ENCODE results near the gene ZNF175. TPM values are rescaled to one million over a fixed set of nuclear protein-coding genes. Genes with fewer than 3 reads are reported as not detected.

Gene ZNF175
- total and polyA plus RNA-seq, 9 of the 15 experiments (the other 6 are each of a cell fraction or from before 2014, with no cell fraction given): 3.7 to 37.9 (median 14.0) TPM

- TF ChIP-seq ZNF407 (IDR thresholded peaks at IDR 0.05; ENCODE audit: low read depth) (no peak), ZFX (CRISPR knock-in tag; IDR thresholded peaks at IDR 0.05) (no peak), NCOA4 (IDR thresholded peaks at IDR 0.05; ENCODE audit: partially characterized antibody) (no peak), ZNF384 (IDR thresholded peaks at IDR 0.05; ENCODE audit: low read depth, low read length) (no peak), XRCC3 (IDR thresholded peaks at IDR 0.05) (no peak), HMGXB4 (CRISPR knock-in tag; IDR thresholded peaks at IDR 0.05) (no peak), FOXM1 (IDR thresholded peaks at IDR 0.05; ENCODE audit: low read depth) (no peak), FOXM1 (CRISPR knock-in tag; IDR thresholded peaks at IDR 0.05; ENCODE audit: low read depth) (no peak), RBM17 (IDR thresholded peaks at IDR 0.05; ENCODE audit: borderline replicate concordance, low read depth, low read length) (no peak), ZFP91 (CRISPR knock-in tag; IDR thresholded peaks at IDR 0.05) (no peak), CEBPB (tag; IDR thresholded peaks at IDR 0.05) (no peak), FOXK2 (conservative IDR thresholded peaks at IDR 0.05 in 1 of 2, IDR thresholded peaks at IDR 0.05 in 1 of 2; ENCODE audit: low read depth in 2 of 2) (no peak), PHF21A (IDR thresholded peaks at IDR 0.05; ENCODE audit: borderline replicate concordance, low read depth) (no peak), JUNB (CRISPR knock-in tag; conservative IDR thresholded peaks at IDR 0.05) (no peak), MTA2 (IDR thresholded peaks at IDR 0.05; ENCODE audit: low read depth) (no peak), CTBP1 (IDR thresholded peaks at IDR 0.05; ENCODE audit: borderline replicate concordance) (no peak), ATF4 (CRISPR knock-in tag; IDR thresholded peaks at IDR 0.05) (no peak)
Observed at GRCh38 chr19:51546107-51546649, 24.9 kb upstream of the ZNF175 start (continued).

All from K562 (cell line).